ENCODE results near the gene CD68. TPM values are rescaled to one million over a fixed set of nuclear protein-coding genes. Genes with fewer than 3 reads are reported as not detected.
"Not testable (repeated sequence)": the region's sequence is repeated elsewhere in the genome, so short reads cannot be mapped to it uniquely, and the experiment has no call there.

The CD68 gene
- total RNA-seq, 2 donors from 2014 or later = 16.2 to 54.2 TPM

DNA sequence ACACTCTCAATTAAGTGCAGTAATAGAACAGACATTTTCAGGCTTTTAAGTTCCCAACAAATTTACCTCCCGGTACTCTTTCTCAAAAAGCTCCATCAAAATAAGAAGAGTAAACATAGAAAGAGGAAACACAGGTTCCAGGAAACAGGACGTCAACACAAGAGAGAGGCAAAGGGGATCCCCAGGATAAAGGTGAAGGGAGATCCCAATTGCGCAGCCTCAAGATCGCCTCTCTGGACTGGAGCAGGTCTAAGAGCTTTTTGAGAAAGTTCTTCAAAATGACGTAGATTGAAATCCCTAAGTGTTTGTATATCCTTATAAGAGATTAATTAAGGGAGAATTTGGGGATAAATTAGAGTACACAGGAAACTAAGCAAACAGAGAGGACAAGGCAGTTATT is 39.2 kb downstream of the CD68 start:
- Histone ChIP-seq H3K27ac (no peak overlapping the region), H3K4me1 (peaks cover 0 to 10% of the 10 kb centered on the region in 2 donors), H3K27me3 (no peaks in the 10 kb centered on the region), H3K4me3 (no peak overlapping the region), H3K36me3 (no peaks in the 10 kb centered on the region), H3K9me3 (no peaks in the 10 kb centered on the region)
- TF ChIP-seq, protein P1, sequence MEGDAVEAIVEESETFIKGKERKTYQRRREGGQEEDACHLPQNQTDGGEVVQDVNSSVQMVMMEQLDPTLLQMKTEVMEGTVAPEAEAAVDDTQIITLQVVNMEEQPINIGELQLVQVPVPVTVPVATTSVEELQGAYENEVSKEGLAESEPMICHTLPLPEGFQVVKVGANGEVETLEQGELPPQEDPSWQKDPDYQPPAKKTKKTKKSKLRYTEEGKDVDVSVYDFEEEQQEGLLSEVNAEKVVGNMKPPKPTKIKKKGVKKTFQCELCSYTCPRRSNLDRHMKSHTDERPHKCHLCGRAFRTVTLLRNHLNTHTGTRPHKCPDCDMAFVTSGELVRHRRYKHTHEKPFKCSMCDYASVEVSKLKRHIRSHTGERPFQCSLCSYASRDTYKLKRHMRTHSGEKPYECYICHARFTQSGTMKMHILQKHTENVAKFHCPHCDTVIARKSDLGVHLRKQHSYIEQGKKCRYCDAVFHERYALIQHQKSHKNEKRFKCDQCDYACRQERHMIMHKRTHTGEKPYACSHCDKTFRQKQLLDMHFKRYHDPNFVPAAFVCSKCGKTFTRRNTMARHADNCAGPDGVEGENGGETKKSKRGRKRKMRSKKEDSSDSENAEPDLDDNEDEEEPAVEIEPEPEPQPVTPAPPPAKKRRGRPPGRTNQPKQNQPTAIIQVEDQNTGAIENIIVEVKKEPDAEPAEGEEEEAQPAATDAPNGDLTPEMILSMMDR (IDR thresholded peaks at IDR 0.05) = no peak
- no peak for DNase-seq (ENCODE audit: low spot score)

DNA sequence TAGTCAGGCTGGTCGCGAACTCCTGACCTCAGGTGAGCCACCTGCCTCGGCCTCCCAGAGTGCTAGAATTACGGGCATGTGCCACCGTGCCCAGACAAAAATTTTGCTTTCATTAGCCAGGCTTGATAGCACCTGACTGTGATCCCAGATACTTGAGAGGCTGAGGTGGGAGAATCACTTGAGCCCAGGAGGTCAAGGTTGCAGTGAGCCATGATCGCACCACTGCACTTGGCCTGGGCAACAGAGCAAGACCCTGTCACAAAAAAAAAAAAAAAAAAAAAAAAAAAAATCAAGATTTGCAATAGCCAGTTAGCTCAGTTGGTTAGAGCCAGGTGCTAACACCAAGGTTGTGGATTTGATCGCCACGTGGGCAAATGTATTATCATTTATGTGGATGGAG is 41.4 kb downstream of the CD68 start:
- no peak for DNase-seq (ENCODE audit: low spot score)
- TF ChIP-seq, protein P1 (IDR thresholded peaks at IDR 0.05) = no peak
- H3K27ac ChIP-seq = no peak overlapping the region

DNA sequence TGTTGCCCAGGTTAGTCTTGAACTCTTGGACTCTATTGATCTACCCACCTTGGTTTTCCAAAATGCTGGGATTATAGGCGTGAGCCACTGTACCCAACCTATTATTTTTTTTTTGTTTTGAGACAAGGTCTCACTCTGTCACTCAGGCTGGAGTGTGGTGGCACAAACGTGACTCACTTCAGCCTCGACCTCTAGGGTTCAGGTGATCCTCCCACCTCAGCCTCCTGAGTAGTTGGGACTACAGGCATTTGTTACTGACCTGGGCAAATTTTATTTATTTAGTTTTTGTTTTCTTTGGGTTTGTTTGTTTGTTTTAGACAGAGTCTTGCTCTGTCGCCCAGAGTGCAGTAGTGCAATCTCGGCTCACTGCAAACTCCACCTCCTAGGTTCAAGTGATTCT is 44.2 kb downstream of the CD68 start:
- Histone ChIP-seq H3K9me3 (no peaks in the 10 kb centered on the region), H3K4me3 (no peak overlapping the region), H3K27me3 (no peaks in the 10 kb centered on the region), H3K4me1 (peaks cover 0 to 16% of the 10 kb centered on the region in 2 donors), H3K36me3 (no peaks in the 10 kb centered on the region), H3K27ac (no peak overlapping the region)
- no peak for DNase-seq (ENCODE audit: low spot score)
- TF ChIP-seq, protein P1 (IDR thresholded peaks at IDR 0.05) = no peak

More for the DNA sequence above, 41.4 kb downstream of the CD68 start:
- Histone ChIP-seq H3K9me3 (no peaks in the 10 kb centered on the region), H3K4me3 (no peak overlapping the region), H3K27me3 (no peaks in the 10 kb centered on the region), H3K36me3 (no peaks in the 10 kb centered on the region), H3K4me1 (no peaks in the 10 kb centered on the region)

DNA sequence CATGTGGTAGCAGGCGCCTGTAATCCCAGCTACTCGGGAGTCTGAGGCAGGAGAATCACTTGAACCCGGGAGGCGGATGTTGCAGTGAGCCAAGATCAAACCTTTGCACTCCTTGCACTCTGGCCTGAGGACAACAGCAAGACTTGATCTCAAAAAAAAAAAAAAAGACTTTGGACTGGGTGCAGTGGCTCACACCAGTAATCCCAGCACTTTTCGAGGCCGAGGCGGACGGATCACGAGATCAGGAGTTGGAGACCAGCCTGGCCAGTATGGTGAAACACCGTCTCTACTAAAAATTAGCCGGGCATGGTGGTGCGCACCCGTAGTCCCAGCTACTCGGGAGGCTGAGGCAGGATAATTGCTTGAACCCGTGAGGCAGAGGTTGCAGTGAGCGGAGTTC is 46.3 kb downstream of the CD68 start:
- H3K4me3 ChIP-seq; H3K27me3 ChIP-seq; H3K9me3 ChIP-seq; H3K36me3 ChIP-seq; DNase-seq (ENCODE audit: low spot score); H3K27ac ChIP-seq: not testable (repeated sequence)
- peaks cover 0 to 16% of the 10 kb centered on the region in 2 donors for H3K4me1 ChIP-seq

DNA sequence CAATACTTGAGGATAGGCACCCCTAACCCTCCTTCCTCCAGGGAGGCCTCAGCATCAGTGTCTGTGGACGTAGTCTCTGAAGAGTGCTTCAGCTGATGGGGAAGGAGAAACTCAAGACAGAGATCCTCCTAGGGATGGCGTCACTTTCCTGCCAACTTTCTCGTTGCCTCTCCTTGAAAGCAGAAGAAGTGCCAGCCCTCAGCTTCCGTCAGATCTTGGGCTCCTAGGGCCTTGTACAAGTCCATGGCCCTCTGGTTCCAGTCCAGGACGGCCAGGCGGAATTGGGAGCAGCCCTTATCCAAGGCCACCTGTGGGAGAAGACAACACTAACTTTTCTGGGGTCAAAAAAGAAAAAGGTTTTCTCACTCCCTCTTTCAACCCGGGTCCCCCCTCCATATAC is 46.9 kb downstream of the CD68 start:
- H3K4me1 ChIP-seq = peaks cover 0 to 17% of the 10 kb centered on the region in 2 donors
- H3K9me3 ChIP-seq = no peaks in the 10 kb centered on the region
- no peak overlapping the region for H3K4me3 ChIP-seq
- H3K27me3 ChIP-seq = no peaks in the 10 kb centered on the region
- no peak for DNase-seq (ENCODE audit: low spot score)
- peak overlapping the region in 1 of 2 donors; percentile 97 for H3K27ac ChIP-seq
- H3K36me3 ChIP-seq = no peaks in the 10 kb centered on the region
- TF ChIP-seq, protein P1 (IDR thresholded peaks at IDR 0.05) = no peak

DNA sequence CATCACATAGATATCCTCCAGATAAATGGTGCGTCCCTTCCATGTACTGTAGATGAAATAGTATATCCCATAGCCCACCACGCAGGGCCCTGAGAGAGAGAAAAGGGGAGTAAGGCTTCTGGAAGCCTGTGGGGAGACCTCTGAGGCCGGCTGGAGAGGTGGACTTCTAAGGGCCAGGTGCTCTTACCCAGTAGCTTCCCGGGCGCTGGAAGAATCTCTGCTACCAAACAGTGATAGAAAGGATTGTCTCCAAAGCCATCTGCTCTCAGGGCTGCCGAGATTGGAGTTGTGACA is 47.5 kb downstream of the CD68 start:
- TF ChIP-seq, protein P1 (IDR thresholded peaks at IDR 0.05) = no peak
- H3K27ac ChIP-seq = peak overlapping the region; percentile 97 to 98
- peaks cover 0 to 23% of the 10 kb centered on the region in 2 donors for H3K4me1 ChIP-seq
- H3K9me3 ChIP-seq = no peaks in the 10 kb centered on the region
- H3K36me3 ChIP-seq = no peaks in the 10 kb centered on the region
- H3K27me3 ChIP-seq = no peaks in the 10 kb centered on the region
- DNase-seq (ENCODE audit: low spot score) = no peak
- H3K4me3 ChIP-seq = peak overlapping the region; percentile 78 to 81
